Endothelial cell of hepatic sinusoid (primary cell): ENCODE measurements around the gene KPNA4.
"Not testable (repeated sequence)": the region's sequence is repeated elsewhere in the genome, so short reads cannot be mapped to it uniquely, and the experiment has no call there.

Experiments
- in situ Hi-C: cut with HindIII; loops from 2 replicates; pipeline ENCODE4 v1.10.0; 2017; ENCODE audit warnings: low sequenced_read_pairs

Gene KPNA4

GRCh38 chr3:160452251-160452650 lies 113.1 kb downstream of the KPNA4 start:
- in situ Hi-C loops = not testable (repeated sequence)

GRCh38 chr3:160451602-160452001 lies 113.8 kb downstream of the KPNA4 start:
- in situ Hi-C loops = no loop called here

GRCh38 chr3:160450846-160451245 lies 114.5 kb downstream of the KPNA4 start:
- in situ Hi-C loops = no loop called here

GRCh38 chr3:160449636-160450598 lies 115.5 kb downstream of the KPNA4 start, which contains the start of gene TRIM59:
Gene TRIM59, minus strand, starts transcription at chr3:160449786. Its CDS starts 10,603 bp downstream, at chr3:160439183.
- in situ Hi-C loops = no loop called here

GRCh38 chr3:160448845-160449635 lies 116.3 kb downstream of the KPNA4 start:
- in situ Hi-C loops = no loop called here

GRCh38 chr3:160447544-160447943 lies 117.8 kb downstream of the KPNA4 start:
- in situ Hi-C loops = no loop called here

GRCh38 chr3:160446522-160447056 lies 118.8 kb downstream of the KPNA4 start:
- in situ Hi-C loops = no loop called here

- in situ Hi-C loops = no loop called here
These were observed 119.5 kb downstream of the KPNA4 start for GRCh38 chr3:160445854-160446253.
